IMR-90 (cell line): ENCODE data around the gene SH2D6. TPM values are rescaled to one million over a fixed set of nuclear protein-coding genes. Genes with fewer than 3 reads are reported as not detected.

Source experiments
- ATAC-seq: fragments of 200-7000 bp; cut with Tn5 transposase; 2 replicates; pipeline ENCODE4 v1.9.1; 2020; ENCODE audit warnings: low read depth, mild to moderate bottlenecking, moderate library complexity
- BruUV-seq: library from RNA; stranded (reverse); fragments of 400-500 nt; replicated peaks from 2 replicates; lab custom pipeline; 2021; lab: Mats Ljungman, UMichigan
- CTCF ChIA-PET: fragments of 300-600 bp; formaldehyde crosslinking; extraction: SDS; loops from one replicate; lab custom pipeline; 2021; ENCODE audit warnings: antibody characterized with exemption; lab: Yijun Ruan, JAX
- POLR2A ChIA-PET: fragments of 300-600 bp; sonication (Branson Sonifier 250); formaldehyde crosslinking; loops from one replicate; lab custom pipeline; 2022; ENCODE audit warnings: antibody characterized with exemption; ENCODE audit not compliant: unreplicated experiment; lab: Charles Lee
- DNase-seq: peaks from one replicate; pipeline ENCODE4 v3.0.0; 2013
- H2AFZ ChIP-seq: replicated peaks from 2 replicates; pipeline ENCODE3; 2013; ENCODE audit warnings: low read length, mild to moderate bottlenecking; ENCODE audit not compliant: poor library complexity
- H2AK5ac ChIP-seq: 2 replicates; pipeline ENCODE4 v1.6.1; 2013; ENCODE audit warnings: low read depth, low read length, inconsistent platforms
- H2AK9ac ChIP-seq: replicated peaks from 2 replicates; pipeline ENCODE3; 2013; ENCODE audit warnings: mild to moderate bottlenecking, low read depth, low read length, moderate library complexity; ENCODE audit not compliant: poor library complexity
- H2BK120ac ChIP-seq: 2 replicates; pipeline ENCODE4 v1.6.1; 2013; ENCODE audit warnings: low read depth, low read length, inconsistent platforms
- H2BK15ac ChIP-seq: 3 replicates; pipeline ENCODE4 v1.6.1; 2013; ENCODE audit warnings: low read depth, low read length, inconsistent platforms
- H2BK20ac ChIP-seq: 2 replicates; pipeline ENCODE4 v1.6.1; 2013; ENCODE audit warnings: low read depth, mild to moderate bottlenecking, inconsistent platforms, low read length, moderate library complexity
- H2BK5ac ChIP-seq: 2 replicates; pipeline ENCODE4 v1.6.1; 2013; ENCODE audit warnings: mild to moderate bottlenecking, low read depth, low read length, inconsistent platforms; ENCODE audit not compliant: poor library complexity, severe bottlenecking
- H3K14ac ChIP-seq: replicated peaks from 2 replicates; pipeline ENCODE4 v1.6.1; 2013; ENCODE audit warnings: low read depth, low read length, inconsistent platforms
- H3K18ac ChIP-seq: 2 replicates; pipeline ENCODE4 v1.6.1; 2013; ENCODE audit warnings: low read depth, low read length, control low read depth
- H3K23ac ChIP-seq: 2 replicates; pipeline ENCODE4 v1.6.1; 2013; ENCODE audit warnings: low read depth, low read length, inconsistent platforms
- H3K27ac ChIP-seq: 2 replicates; pipeline ENCODE4 v1.5.1; 2013; ENCODE audit warnings: mild to moderate bottlenecking, control low read depth, low read length; ENCODE audit not compliant: insufficient read depth
- H3K27me3 ChIP-seq: 2 replicates; pipeline ENCODE4 v1.6.1; 2013; ENCODE audit warnings: low read length; ENCODE audit not compliant: control insufficient read depth, insufficient read depth
- H3K36me3 ChIP-seq: 2 replicates; pipeline ENCODE4 v1.6.1; 2013; ENCODE audit warnings: low read length, mixed read lengths; ENCODE audit not compliant: control insufficient read depth, insufficient read depth
- H3K4ac ChIP-seq: 2 replicates; pipeline ENCODE4 v1.6.1; 2013; ENCODE audit warnings: low read depth, low read length, inconsistent platforms
- H3K4me1 ChIP-seq: 2 replicates; pipeline ENCODE4 v1.6.1; 2013; ENCODE audit warnings: low read length, mixed read lengths; ENCODE audit not compliant: control insufficient read depth, insufficient read depth
- H3K4me2 ChIP-seq: 2 replicates; pipeline ENCODE4 v1.6.1; 2013; ENCODE audit warnings: low read depth, mild to moderate bottlenecking, control low read depth, low read length, moderate library complexity
- H3K4me3 ChIP-seq: 2 replicates; pipeline ENCODE4 v1.5.1; 2013; ENCODE audit warnings: low read depth, mild to moderate bottlenecking, control low read depth, low read length, moderate library complexity; ENCODE audit not compliant: insufficient read depth
- H3K56ac ChIP-seq: 2 replicates; pipeline ENCODE4 v1.6.1; 2013; ENCODE audit warnings: low read length, inconsistent platforms; ENCODE audit not compliant: insufficient read depth; ENCODE audit errors: extremely low read depth
- H3K79me1 ChIP-seq, 2 experiments: 2 replicates each; pipeline ENCODE4 v1.6.1; 2013; ENCODE audit warnings: low read length in 2 of 2, inconsistent platforms in 1 of 2, low read depth in 1 of 2
- H3K9ac ChIP-seq: 2 replicates; pipeline ENCODE4 v1.6.1; 2013; ENCODE audit warnings: low read depth, low read length, control low read depth
- H3K9me1 ChIP-seq: 2 replicates; pipeline ENCODE4 v1.6.1; 2013; ENCODE audit warnings: low read length, inconsistent platforms; ENCODE audit not compliant: insufficient read depth
- H3K9me3 ChIP-seq: 2 replicates; pipeline ENCODE4 v1.6.1; 2013; ENCODE audit warnings: low read length; ENCODE audit not compliant: control insufficient read depth, insufficient read depth
- H4K20me1 ChIP-seq: 2 replicates; pipeline ENCODE4 v1.6.1; 2013; ENCODE audit warnings: low read length, inconsistent platforms; ENCODE audit not compliant: insufficient read depth
- H4K5ac ChIP-seq: 2 replicates; pipeline ENCODE4 v1.6.1; 2013; ENCODE audit warnings: mild to moderate bottlenecking, low read depth, low read length, control low read depth
- H4K8ac ChIP-seq, 2 experiments: 2 replicates each; pipeline ENCODE4 v1.6.1; 2013; ENCODE audit warnings: low read depth in 2 of 2, low read length in 2 of 2, control low read depth in 1 of 2, inconsistent platforms in 1 of 2
- H4K91ac ChIP-seq: 2 replicates; pipeline ENCODE4 v1.6.1; 2013; ENCODE audit warnings: low read depth, low read length, inconsistent platforms; ENCODE audit not compliant: insufficient read depth
- CEBPB ChIP-seq: IDR thresholded peaks from 2 replicates; pipeline ENCODE4 v1.6.1; 2012; ENCODE audit warnings: low read depth, low read length, improper control_type of control experiment
- CHD1 ChIP-seq: IDR thresholded peaks from 2 replicates; pipeline ENCODE4 v1.6.1; 2012; ENCODE audit warnings: low read depth, low read length, improper control_type of control experiment
- ELK1 ChIP-seq: fragments of 150-350 bp; IDR thresholded peaks from 2 replicates; pipeline ENCODE4 v1.6.1; 2016; ENCODE audit warnings: low read depth, mild to moderate bottlenecking, low read length, moderate library complexity, borderline replicate concordance
- FOS ChIP-seq: fragments of 150-350 bp; IDR thresholded peaks from 2 replicates; pipeline ENCODE4 v1.6.1; 2016; ENCODE audit warnings: low read depth, low read length
- NFE2L2 ChIP-seq: fragments of 150-350 bp; IDR thresholded peaks from 2 replicates; pipeline ENCODE4 v1.6.1; 2016; ENCODE audit warnings: low read depth, mild to moderate bottlenecking, low read length
- POLR2A ChIP-seq: IDR thresholded peaks from 2 replicates; pipeline ENCODE4 v1.6.1; 2012; ENCODE audit warnings: mild to moderate bottlenecking, low read depth, low read length
- RAD21 ChIP-seq: IDR thresholded peaks from 2 replicates; pipeline ENCODE4 v1.6.1; 2012; ENCODE audit warnings: low read length, improper control_type of control experiment
- RCOR1 ChIP-seq: IDR thresholded peaks from 2 replicates; pipeline ENCODE4 v1.6.1; 2012; ENCODE audit warnings: mild to moderate bottlenecking, low read length, improper control_type of control experiment; ENCODE audit not compliant: insufficient replicate concordance
- RFX5 ChIP-seq: IDR thresholded peaks from 2 replicates; pipeline ENCODE4 v1.8.0; 2012; ENCODE audit warnings: low read depth, mild to moderate bottlenecking, low read length, moderate library complexity
- SMC3 ChIP-seq: fragments of 150-350 bp; IDR thresholded peaks from 2 replicates; pipeline ENCODE4 v1.6.1; 2016; ENCODE audit warnings: low read depth, mild to moderate bottlenecking, antibody characterized with exemption, low read length, moderate library complexity
- WGBS, 2 experiments: methylation state at CpG; one replicate each; pipeline versions ENCODE4 v1.1.5 to v1.1.7; 2013; ENCODE audit warnings: missing lambda C conversion rate in 2 of 2; ENCODE audit not compliant: insufficient read length in 1 of 2; ENCODE audit errors: extremely low coverage in 2 of 2; 5-methylcytosine and 5-hydroxymethylcytosine counted together
- dilution Hi-C: fragments of 300-500 bp; cut with HindIII; formaldehyde crosslinking; loops from one replicate; pipeline ENCODE4 v1.14.3; 2018; ENCODE audit warnings: low sequenced_read_pairs; ENCODE audit not compliant: unreplicated experiment
- in situ Hi-C: fragments of 300-500 bp; cut with MboI; formaldehyde crosslinking; loops from 3 replicates; pipeline ENCODE4 v1.14.3; 2019; ENCODE audit warnings: low sequenced_read_pairs, inconsistent platforms, mixed read lengths
- intact Hi-C: fragments of 100-400 bp; cut with micrococcal nuclease; formaldehyde crosslinking; loops from 2 replicates; pipeline ENCODE4 v1.10.0; 2022
- polyA plus RNA-seq, 3 experiments: library from polyadenylated mRNA; depleted of rRNA; stranded (reverse); fragments of >200 nt; gene quantifications; 2 replicates each; pipeline ENCODE4 v1.2.3, GENCODE V29; 2012; ENCODE audit warnings: low replicate concordance in 1 of 3
- total RNA-seq: library from RNA; depleted of rRNA; stranded (reverse); fragments of >200 nt; gene quantifications from 2 replicates; pipeline ENCODE4 v1.2.3, GENCODE V29; 2012

SH2D6 gene
- total and polyA plus RNA-seq, 2 of the 4 experiments (the other 2 are of a cell fraction) = 0.32 to 0.36 TPM

- ChIA-PET POLR2A (interaction anchor here (0.6 to 2.0 kb wide), 4 partner anchors 74 to 160 kb away, joined by 3 to 14 read pairs (median 6); partner anchors contain the start of gene MAT2A), CTCF (interaction anchor here (0.6 to 0.7 kb wide), 2 partner anchors 18 to 115 kb away, joined by 3 read pairs; no protein-coding TSS in a partner anchor)
- BruUV-seq = no TSS peak
- H2BK5ac ChIP-seq = peak overlapping the region; percentile 73
- peak overlapping the region; percentile 80 for H3K18ac ChIP-seq
- no peaks in the 10 kb centered on the region for H3K9me3 ChIP-seq
- H3K56ac ChIP-seq = peak overlapping the region; percentile 19; the same call in 1 of the 2 replicates
- H2BK20ac ChIP-seq = peak overlapping the region; percentile 70
- dilution Hi-C loops (no loop called here), intact Hi-C loops (no loop called here), in situ Hi-C loops (no loop called here)
- H2BK15ac ChIP-seq = peak overlapping the region; percentile 79; the same call in 2 of the 3 replicates
- peak overlapping the region; percentile 86 for H2AK9ac ChIP-seq
- no peaks in the 10 kb centered on the region for H3K27me3 ChIP-seq
- H3K4me1 ChIP-seq = peaks cover 29% of the 10 kb centered on the region
- H3K36me3 ChIP-seq = no peaks in the 10 kb centered on the region
- peak overlapping the region; percentile 94 for H2AFZ ChIP-seq
- H2BK120ac ChIP-seq = peak overlapping the region; percentile 85
- DNase-seq = no peak
- no peak overlapping the region for H3K4me3 ChIP-seq
- peak overlapping the region; percentile 89 to 95 for H4K8ac ChIP-seq
- no peak; the same call in 1 of the 2 replicates for ATAC-seq
- no peak overlapping the region for H3K4me2 ChIP-seq
- peaks cover 0 to 10% of the 10 kb centered on the region in 2 experiments; a peak in 1 of 4 replicates for H3K79me1 ChIP-seq
- H2AK5ac ChIP-seq = peak overlapping the region; percentile 89
- 67% methylated on average over 3 of the region's 10 CpGs; no CpG with 5 or more reads in 1 of the 2 experiments for WGBS, 2 experiments
- no peaks in the 10 kb centered on the region for H4K20me1 ChIP-seq
- peaks cover 19% of the 10 kb centered on the region; the same call in 1 of the 2 replicates for H3K9me1 ChIP-seq
- peak overlapping the region; percentile 54 for H3K23ac ChIP-seq
- peak overlapping the region; percentile 94 for H3K4ac ChIP-seq
- H3K27ac ChIP-seq = peak overlapping the region; percentile 77
- H4K91ac ChIP-seq = peak overlapping the region; percentile 81
- H3K9ac ChIP-seq = peak overlapping the region; percentile 62
- H3K14ac ChIP-seq = peak overlapping the region; percentile 59
- TF ChIP-seq FOS = no peak
- TF ChIP-seq RAD21 = no peak
- TF ChIP-seq RFX5 = no peak
- TF ChIP-seq CHD1 = no peak
- no peak for TF ChIP-seq NFE2L2
- no peak for TF ChIP-seq RCOR1
- no peak for TF ChIP-seq ELK1
- TF ChIP-seq POLR2A = no peak
- TF ChIP-seq CEBPB = no peak
- TF ChIP-seq SMC3 = no peak
- H4K5ac ChIP-seq = peak overlapping the region; percentile 87
Observed at GRCh38 chr2:85436836-85437487, 18.4 kb downstream of the SH2D6 start.
